ENCODE results near the gene BST2.

GRCh38 chr19:17418710-17419109 lies 13.3 kb upstream of the BST2 start:
- TF ChIP-seq ZNF274 (IDR thresholded peaks at IDR 0.05; ENCODE audit: insufficient read depth, insufficient read length): no peak
- no peak for TF ChIP-seq CTCF (IDR thresholded peaks at IDR 0.05 in 2 of 3, conservative IDR thresholded peaks at IDR 0.05 in 1 of 3; ENCODE audit: control insufficient read depth in 2 of 3, extremely low read depth in 1 of 3, insufficient read depth in 1 of 3, low read depth in 3 of 3, low read length in 3 of 3)
- TF ChIP-seq NR2C1 (IDR thresholded peaks at IDR 0.05): no peak
